Neural progenitor cell (in vitro differentiated cells): ENCODE data around the gene INPP5F. TPM values are rescaled to one million over a fixed set of nuclear protein-coding genes. Genes with fewer than 3 reads are reported as not detected.

ENCODE experiments used
- DNase-seq: peaks from one replicate; pipeline ENCODE4 v3.0.0-alpha.2; 2016; ENCODE audit warnings: low spot score
- H2AFZ ChIP-seq: fragments of 200-600 bp; sonication (generic); replicated peaks from 2 replicates; pipeline ENCODE4 v1.6.1; 2016; ENCODE audit warnings: antibody characterized with exemption
- H3F3A ChIP-seq: fragments of 200-600 bp; sonication (generic); 2 replicates; pipeline ENCODE4 v1.6.1; 2016; ENCODE audit warnings: antibody characterized with exemption, low read depth
- H3K27ac ChIP-seq: fragments of 200-600 bp; sonication (generic); 2 replicates; pipeline ENCODE4 v1.5.1; 2016; ENCODE audit warnings: mild to moderate bottlenecking
- H3K27me3 ChIP-seq: fragments of 200-600 bp; sonication (generic); 2 replicates; pipeline ENCODE4 v1.6.1; 2016; ENCODE audit warnings: mild to moderate bottlenecking, moderate library complexity
- H3K36me3 ChIP-seq: fragments of 200-600 bp; sonication (generic); 2 replicates; pipeline ENCODE4 v1.5.1; 2016
- H3K4me1 ChIP-seq: fragments of 200-600 bp; sonication (generic); 2 replicates; pipeline ENCODE4 v1.6.1; 2016; ENCODE audit warnings: mixed run types
- H3K4me2 ChIP-seq: fragments of 200-600 bp; sonication (generic); 2 replicates; pipeline ENCODE4 v1.6.1; 2016
- H3K4me3 ChIP-seq: fragments of 200-600 bp; sonication (generic); 2 replicates; pipeline ENCODE4 v1.5.1; 2016
- H3K79me2 ChIP-seq: fragments of 200-600 bp; sonication (generic); 2 replicates; pipeline ENCODE4 v1.6.1; 2016; ENCODE audit warnings: low read depth
- H3K9ac ChIP-seq: fragments of 200-600 bp; sonication (generic); 2 replicates; pipeline ENCODE4 v1.6.1; 2016
- H3K9me3 ChIP-seq: fragments of 200-600 bp; sonication (generic); 2 replicates; pipeline ENCODE4 v1.5.1; 2016; ENCODE audit warnings: low read depth
- H4K20me1 ChIP-seq: fragments of 200-600 bp; sonication (generic); 2 replicates; pipeline ENCODE4 v1.6.1; 2016; ENCODE audit warnings: low read depth
- H3K27ac Mint-ChIP-seq: 3 replicates; pipeline ENCODE4 v1.8.0; 2021; ENCODE audit warnings: mixed read lengths
- H3K27me3 Mint-ChIP-seq: 2 replicates; pipeline ENCODE4 v1.8.0; 2022; ENCODE audit warnings: low read depth, mild to moderate bottlenecking, inconsistent platforms, moderate library complexity, mixed read lengths; ENCODE audit not compliant: insufficient read depth
- H3K36me3 Mint-ChIP-seq: 3 replicates; pipeline ENCODE4 v1.8.0; 2021; ENCODE audit warnings: mixed read lengths
- H3K4me1 Mint-ChIP-seq: 3 replicates; pipeline ENCODE4 v1.8.0; 2021; ENCODE audit warnings: mixed read lengths
- H3K4me3 Mint-ChIP-seq: 3 replicates; pipeline ENCODE4 v1.8.0; 2021; ENCODE audit warnings: mild to moderate bottlenecking, moderate library complexity, mixed read lengths
- H3K9me3 Mint-ChIP-seq: 3 replicates; pipeline ENCODE4 v1.8.0; 2020; ENCODE audit warnings: mixed read lengths
- CTCF ChIP-seq: fragments of 200-600 bp; sonication (generic); IDR thresholded peaks from 2 replicates; pipeline ENCODE4 v1.5.1; 2017; ENCODE audit warnings: antibody characterized with exemption, mild to moderate bottlenecking
- EZH2 ChIP-seq: fragments of 200-600 bp; sonication (generic); IDR thresholded peaks from 2 replicates; pipeline ENCODE4 v1.6.1; 2017; ENCODE audit warnings: antibody characterized with exemption, mild to moderate bottlenecking, moderate library complexity
- EZH2phosphoT487 ChIP-seq: fragments of 200-600 bp; sonication (generic); IDR thresholded peaks from 2 replicates; pipeline ENCODE4 v1.6.1; 2017; ENCODE audit warnings: antibody characterized with exemption
- total RNA-seq: library from RNA; depleted of rRNA; stranded (reverse); fragments of >200 nt; gene quantifications from 2 replicates; pipeline ENCODE4 v1.2.3, GENCODE V29; 2015; ENCODE audit warnings: low replicate concordance

Gene INPP5F
- total RNA-seq, 1 donor from 2014 or later: 167 TPM

GRCh38 chr10:119859420-119860258 is 133.8 kb downstream of the INPP5F start:
- Histone ChIP-seq H3K9me3 (peaks cover 8% of the 10 kb centered on the region), H3K36me3 (peaks cover 14% of the 10 kb centered on the region), H3K27me3 (no peaks in the 10 kb centered on the region), H3K79me2 (peaks cover 86% of the 10 kb centered on the region), H3K4me1 (no peaks in the 10 kb centered on the region), H3K4me3 (no peak overlapping the region), H2AFZ (no peak overlapping the region), H4K20me1 (peaks cover 43% of the 10 kb centered on the region), H3F3A (peaks cover 22% of the 10 kb centered on the region), H3K27ac (no peak overlapping the region), H3K9ac (no peak overlapping the region), H3K4me2 (no peak overlapping the region)
- DNase-seq: peak; percentile 69
- no peaks in the 10 kb centered on the region for H3K27me3 Mint-ChIP-seq
- peaks cover 7% of the 10 kb centered on the region for H3K9me3 Mint-ChIP-seq
- no peak overlapping the region for H3K4me3 Mint-ChIP-seq
- H3K36me3 Mint-ChIP-seq: peaks cover 22% of the 10 kb centered on the region
- no peak for TF ChIP-seq EZH2
- TF ChIP-seq CTCF: peak; percentile 80
- peaks cover 8% of the 10 kb centered on the region for H3K4me1 Mint-ChIP-seq
- no peak overlapping the region for H3K27ac Mint-ChIP-seq

GRCh38 chr10:119860866-119861607 is 135.2 kb downstream of the INPP5F start:
- Histone ChIP-seq H3K27me3 (no peaks in the 10 kb centered on the region), H3K4me3 (no peak overlapping the region), H3K4me2 (no peak overlapping the region), H3K9me3 (peaks cover 12% of the 10 kb centered on the region), H3K9ac (peak overlapping the region; percentile 23), H4K20me1 (peaks cover 43% of the 10 kb centered on the region), H3K36me3 (peaks cover 18% of the 10 kb centered on the region), H3K27ac (no peak overlapping the region), H3K4me1 (no peaks in the 10 kb centered on the region), H3K79me2 (peaks cover 94% of the 10 kb centered on the region), H2AFZ (no peak overlapping the region), H3F3A (peaks cover 22% of the 10 kb centered on the region)
- Mint-ChIP-seq H3K27ac (no peak overlapping the region), H3K4me3 (no peak overlapping the region), H3K9me3 (peaks cover 19% of the 10 kb centered on the region), H3K4me1 (peaks cover 8% of the 10 kb centered on the region), H3K36me3 (peaks cover 31% of the 10 kb centered on the region), H3K27me3 (no peaks in the 10 kb centered on the region)
- no peak for DNase-seq
- TF ChIP-seq EZH2phosphoT487 (no peak), EZH2 (no peak), CTCF (no peak)

- peaks cover 100% of the 10 kb centered on the region for H3K79me2 ChIP-seq
- TF ChIP-seq EZH2 (no peak), CTCF (no peak), EZH2phosphoT487 (no peak)
- H2AFZ ChIP-seq: no peak overlapping the region
- Mint-ChIP-seq H3K36me3 (peaks cover 33% of the 10 kb centered on the region), H3K27me3 (no peaks in the 10 kb centered on the region), H3K4me1 (peaks cover 8% of the 10 kb centered on the region), H3K27ac (no peak overlapping the region), H3K4me3 (no peak overlapping the region), H3K9me3 (peaks cover 26% of the 10 kb centered on the region)
- peaks cover 22% of the 10 kb centered on the region for H3F3A ChIP-seq
- no peak for DNase-seq
- no peak overlapping the region for H3K4me3 ChIP-seq
- H3K4me1 ChIP-seq: no peaks in the 10 kb centered on the region
- no peak overlapping the region for H3K27ac ChIP-seq
- no peak overlapping the region for H3K9ac ChIP-seq
- H4K20me1 ChIP-seq: peaks cover 43% of the 10 kb centered on the region
- no peak overlapping the region for H3K4me2 ChIP-seq
- H3K9me3 ChIP-seq: peaks cover 12% of the 10 kb centered on the region
- H3K27me3 ChIP-seq: no peaks in the 10 kb centered on the region
- peaks cover 13% of the 10 kb centered on the region for H3K36me3 ChIP-seq
Measured at GRCh38 chr10:119862524-119862923, 136.7 kb downstream of the INPP5F start.
